ENCODE measurements around the gene RPRD1A.

Gene RPRD1A

DNA sequence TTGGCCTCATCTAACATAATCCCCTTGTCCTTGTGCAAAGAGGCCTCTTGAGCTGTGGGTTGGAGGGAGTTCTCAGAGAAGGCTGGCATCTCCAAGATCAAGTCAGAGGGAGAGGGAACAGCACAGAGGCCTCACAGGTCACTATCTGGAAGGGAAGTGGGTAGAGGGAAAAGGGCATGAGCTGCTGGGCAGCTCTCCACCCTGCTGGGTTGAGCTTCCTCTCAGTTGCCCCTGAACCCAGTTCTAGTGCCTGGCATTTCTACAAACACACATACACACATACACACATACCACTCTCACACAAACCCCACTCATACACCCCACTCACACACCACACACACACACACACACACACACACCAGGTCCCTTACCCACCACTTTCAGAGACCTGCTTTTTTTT lies 125.2 kb downstream of the RPRD1A start:
- no peak for DNase-seq (ENCODE audit: low read depth, low spot score)
- Histone ChIP-seq H3K27ac (no peak overlapping the region), H3K9ac (ENCODE audit: insufficient read length) (no peak overlapping the region), H3K4me3 (no peak overlapping the region), H3K9me3 (ENCODE audit: low read depth, low read length) (no peaks in the 10 kb centered on the region), H3K36me3 (ENCODE audit: insufficient read depth, low read length) (no peaks in the 10 kb centered on the region)
- TF ChIP-seq EZH2 (IDR thresholded peaks at IDR 0.05) = no peak
- no peak for TF ChIP-seq POLR2AphosphoS5 (IDR thresholded peaks at IDR 0.05; ENCODE audit: borderline replicate concordance, low read depth, low read length)
- TF ChIP-seq FOXP2 (optimal IDR thresholded peaks at IDR 0.05; ENCODE audit: control extremely low read depth, extremely low read length, insufficient read depth) = no peak

DNA sequence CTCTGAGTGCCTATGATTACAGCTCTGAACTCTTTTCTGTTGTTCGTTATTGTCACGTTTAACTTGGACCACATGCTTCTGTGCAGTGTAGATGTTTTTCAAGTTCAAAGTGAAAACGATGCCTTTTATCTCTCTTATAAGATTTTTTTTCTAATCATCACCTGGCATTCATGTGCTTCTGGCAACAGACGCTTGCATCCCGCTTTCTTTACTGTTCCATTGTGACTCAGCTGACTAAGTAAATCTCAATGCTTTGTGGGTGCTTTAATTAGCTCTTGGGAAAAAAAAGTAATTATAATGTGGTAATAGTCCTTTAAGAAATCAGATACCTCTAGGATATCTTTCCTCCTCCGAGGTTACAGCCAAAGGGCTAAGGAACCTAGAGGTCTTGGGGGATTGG lies 126.1 kb downstream of the RPRD1A start:
- Histone ChIP-seq H3K36me3 (ENCODE audit: insufficient read depth, low read length) (no peaks in the 10 kb centered on the region), H3K27ac (no peak overlapping the region), H3K9me3 (ENCODE audit: low read depth, low read length) (no peaks in the 10 kb centered on the region), H3K4me3 (no peak overlapping the region), H3K9ac (ENCODE audit: insufficient read length) (no peak overlapping the region)
- no peak for TF ChIP-seq EZH2 (IDR thresholded peaks at IDR 0.05)
- no peak for TF ChIP-seq FOXP2 (optimal IDR thresholded peaks at IDR 0.05; ENCODE audit: control extremely low read depth, extremely low read length, insufficient read depth)
- no peak for TF ChIP-seq POLR2AphosphoS5 (IDR thresholded peaks at IDR 0.05; ENCODE audit: borderline replicate concordance, low read depth, low read length)
- DNase-seq (ENCODE audit: low read depth, low spot score) = no peak

Measured in SK-N-MC (cell line).